ENCODE results near the gene GFOD1.

Gene GFOD1

DNA sequence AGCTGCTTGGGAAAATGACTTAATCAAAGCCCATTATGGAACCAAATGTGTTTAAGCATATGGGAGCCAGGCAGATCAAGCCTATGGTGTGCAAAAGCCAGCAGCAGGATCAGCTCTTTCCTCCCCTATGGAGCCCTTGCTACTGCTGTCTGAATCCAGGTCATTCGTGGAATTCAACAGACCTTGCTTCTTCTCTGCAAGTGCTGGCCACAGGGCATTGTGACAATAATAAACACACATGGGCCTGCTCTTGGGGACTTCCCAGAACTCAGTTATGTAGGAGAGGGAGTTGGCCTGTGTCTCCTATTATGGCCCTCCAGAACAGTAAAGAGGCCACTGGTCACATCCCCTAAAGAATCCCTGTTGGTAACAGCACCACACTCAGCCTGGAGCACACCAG lies 18.6 kb downstream of the GFOD1 start:
- no peak for DNase-seq (ENCODE audit: low read depth)
- H3K4me3 ChIP-seq (ENCODE audit: control insufficient read depth, low read depth, low read length), result no peak overlapping the region
- no peak for TF ChIP-seq CTCF (conservative IDR thresholded peaks at IDR 0.05; ENCODE audit: control insufficient read depth, insufficient read depth, low read depth, low read length)

GRCh38 chr6:13467216-13467600 lies 20.2 kb downstream of the GFOD1 start:
- no peak for DNase-seq (ENCODE audit: low read depth)
- H3K4me3 ChIP-seq (ENCODE audit: control insufficient read depth, low read depth, low read length), result no peak overlapping the region
- no peak for TF ChIP-seq CTCF (conservative IDR thresholded peaks at IDR 0.05; ENCODE audit: control insufficient read depth, insufficient read depth, low read depth, low read length)

DNA sequence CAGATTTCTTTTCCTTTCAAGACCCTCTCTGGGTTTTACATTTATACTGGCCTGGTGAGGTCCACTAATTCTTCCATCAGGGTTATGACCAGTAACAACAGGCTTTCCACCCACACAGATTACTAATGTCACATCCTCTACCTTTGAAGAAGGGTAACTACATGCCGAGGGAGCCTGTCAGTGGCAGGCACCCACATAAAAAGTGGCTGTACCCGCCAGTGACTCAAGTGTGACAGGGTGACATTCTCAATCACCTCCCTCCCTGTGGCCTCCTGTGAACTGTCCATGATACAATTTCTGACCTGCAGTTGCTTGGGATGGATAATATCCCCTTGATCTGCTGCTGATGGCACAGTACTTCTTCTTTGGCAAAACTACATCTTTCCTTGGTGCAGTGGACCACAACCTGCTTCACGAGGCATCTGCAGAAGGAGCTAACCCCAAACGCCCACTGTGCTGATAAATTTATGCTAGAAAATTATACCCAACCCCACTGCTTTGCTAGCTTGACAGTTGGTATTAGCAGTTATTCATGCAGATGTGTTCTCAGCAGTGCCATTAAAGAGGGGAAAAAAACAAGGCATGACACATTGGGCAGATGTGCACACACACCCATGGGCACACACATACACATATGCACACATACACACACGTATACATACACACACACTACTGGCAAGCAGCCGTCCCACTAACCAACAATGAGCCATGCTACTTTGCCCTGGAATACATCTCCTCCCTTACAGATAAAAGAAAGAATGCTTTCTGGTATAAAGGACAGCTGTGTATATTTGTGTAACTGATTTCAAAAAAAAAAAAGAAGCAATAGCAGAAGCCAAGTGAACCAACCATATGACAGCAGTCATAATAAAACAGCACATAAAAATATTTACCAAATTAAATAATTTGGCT lies 20.8 kb downstream of the GFOD1 start:
- DNase-seq (ENCODE audit: low read depth), result no peak
- TF ChIP-seq CTCF (conservative IDR thresholded peaks at IDR 0.05; ENCODE audit: control insufficient read depth, insufficient read depth, low read depth, low read length), result no peak
- no peak overlapping the region for H3K4me3 ChIP-seq (ENCODE audit: control insufficient read depth, low read depth, low read length)

GRCh38 chr6:13465734-13466133 lies 21.7 kb downstream of the GFOD1 start:
- no peak for TF ChIP-seq CTCF (conservative IDR thresholded peaks at IDR 0.05; ENCODE audit: control insufficient read depth, insufficient read depth, low read depth, low read length)
- no peak for DNase-seq (ENCODE audit: low read depth)
- no peak overlapping the region for H3K4me3 ChIP-seq (ENCODE audit: control insufficient read depth, low read depth, low read length)

- DNase-seq (ENCODE audit: low read depth), result no peak
- TF ChIP-seq CTCF (conservative IDR thresholded peaks at IDR 0.05; ENCODE audit: control insufficient read depth, insufficient read depth, low read depth, low read length), result no peak
- no peak overlapping the region for H3K4me3 ChIP-seq (ENCODE audit: control insufficient read depth, low read depth, low read length)
Observed at GRCh38 chr6:13463941-13464340, 23.5 kb downstream of the GFOD1 start.

- DNase-seq (ENCODE audit: low read depth), result no peak
- TF ChIP-seq CTCF (conservative IDR thresholded peaks at IDR 0.05; ENCODE audit: control insufficient read depth, insufficient read depth, low read depth, low read length), result no peak
- H3K4me3 ChIP-seq (ENCODE audit: control insufficient read depth, low read depth, low read length), result no peak overlapping the region
Observed at GRCh38 chr6:13463328-13463717, 24.1 kb downstream of the GFOD1 start.

Measured in fibroblast of mammary gland (primary cell).